Stomach (tissue), 4 donors: ENCODE measurements around the gene SENP8.

ENCODE experiments used
- CTCF ChIP-seq, 7 experiments: fragments of 450-650 bp in 4 of 7; fragments of 200-600 bp in 3 of 7; sonication (generic) in 3 of 7; IDR thresholded peaks; one replicate each; pipeline ENCODE4 v1.5.1; 2016 to 2019; ENCODE audit warnings: antibody characterized with exemption in 7 of 7, control low read depth in 2 of 7, mild to moderate bottlenecking in 1 of 7
- POLR2A ChIP-seq, 4 donors: fragments of 450-650 bp; IDR thresholded peaks; one replicate each; pipeline ENCODE4 v1.6.1; 2016; ENCODE audit warnings: antibody characterized with exemption in 4 of 4, control low read depth in 2 of 4, mild to moderate bottlenecking in 1 of 4, moderate library complexity in 1 of 4
- POLR2AphosphoS5 ChIP-seq, 3 donors: sonication (generic); formaldehyde crosslinking; IDR thresholded peaks; one replicate each; pipeline ENCODE4 v1.6.1; 2016; ENCODE audit warnings: antibody characterized with exemption in 3 of 3

DNA sequence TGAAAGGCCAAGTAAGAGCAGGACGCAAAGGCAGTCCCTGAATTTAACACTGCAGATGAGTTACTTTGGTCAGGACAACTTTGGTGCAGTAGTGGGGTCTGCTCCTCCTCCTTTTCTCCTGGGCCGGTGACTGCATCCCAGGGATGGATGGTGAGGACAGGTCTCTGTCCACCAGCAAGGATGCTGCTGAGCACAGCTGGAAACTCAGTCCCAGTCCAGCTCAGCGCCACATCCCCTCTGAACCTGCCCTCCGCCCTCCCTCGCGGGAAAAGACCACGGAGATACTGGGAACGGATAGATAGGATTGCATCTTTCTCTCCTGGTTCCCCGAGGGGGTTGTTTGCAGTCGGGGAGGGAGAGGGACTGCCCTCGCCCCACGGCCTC is 65.6 kb downstream of the SENP8 start:
- TF ChIP-seq CTCF (IDR thresholded peaks at IDR 0.05) (no peak), POLR2AphosphoS5 (IDR thresholded peaks at IDR 0.05) (no peak), POLR2A (IDR thresholded peaks at IDR 0.05) (no peak)
